HG03095 (cell line): ENCODE results near the gene MRRF.
"Not testable (repeated sequence)": the region's sequence is repeated elsewhere in the genome, so short reads cannot be mapped to it uniquely, and the experiment has no call there.

Experiments used
- ATAC-seq: cut with Tn5 transposase; IDR thresholded peaks from one replicate; pipeline ENCODE4 v1.9.1; 2021; ENCODE audit warnings: moderate library complexity; ENCODE audit not compliant: unreplicated experiment

The MRRF gene

GRCh38 chr9:122274055-122274454 lies 9.4 kb downstream of the MRRF start:
- ATAC-seq, result no peak

GRCh38 chr9:122276096-122276495 lies 11.4 kb downstream of the MRRF start:
- ATAC-seq, result no peak

DNA sequence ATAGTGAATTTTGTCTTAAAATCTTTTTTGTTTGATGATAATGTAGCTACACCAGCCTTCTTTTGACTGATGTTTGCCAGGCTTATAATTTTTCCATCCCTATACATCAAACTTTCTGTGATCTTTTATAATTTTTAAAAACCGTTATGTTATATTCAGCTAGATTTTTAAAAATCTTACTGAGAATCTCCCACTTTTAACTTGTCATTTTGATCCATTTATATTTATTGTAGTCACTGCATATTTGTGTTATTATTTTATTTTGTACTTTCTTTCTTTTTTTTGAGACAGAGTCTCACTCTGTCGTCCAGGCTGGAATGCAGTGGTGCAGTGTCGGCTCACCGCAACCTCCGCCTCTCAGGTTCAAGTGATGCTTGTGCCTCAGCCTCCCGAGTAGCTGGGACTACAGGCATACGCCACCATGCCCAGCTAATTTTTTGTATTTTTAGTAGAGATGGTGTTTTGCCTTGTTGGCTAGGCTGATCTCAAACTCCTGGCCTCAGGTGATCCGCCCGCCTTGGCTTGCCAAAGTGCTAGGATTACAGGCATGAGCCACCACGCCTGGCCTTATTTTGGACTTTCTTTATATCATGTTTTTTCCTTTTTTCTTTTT lies 12.7 kb downstream of the MRRF start:
- ATAC-seq, result no peak

- no peak for ATAC-seq
Measured at GRCh38 chr9:122281368-122281767, 16.7 kb downstream of the MRRF start.

DNA sequence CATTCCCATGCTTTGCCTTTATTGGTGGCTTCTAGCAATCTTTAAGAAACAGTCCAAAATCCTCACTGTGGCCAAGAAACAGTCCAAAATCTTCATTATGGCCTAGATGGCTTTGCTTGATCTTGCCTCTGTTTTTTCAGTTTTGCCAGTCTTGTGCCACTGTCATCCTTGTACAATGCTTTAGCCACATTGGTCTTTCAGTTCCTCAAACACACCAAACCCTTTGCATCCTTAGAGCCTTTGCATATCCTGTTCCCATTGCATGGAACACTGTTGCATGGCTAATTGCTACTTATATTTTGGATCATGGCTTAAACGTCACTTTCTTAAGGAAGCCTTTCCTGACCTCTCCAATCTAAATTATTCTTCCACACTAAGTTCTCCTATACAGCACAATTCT lies 22.1 kb downstream of the MRRF start:
- no peak for ATAC-seq

- ATAC-seq, result no peak
Measured at GRCh38 chr9:122287214-122287720, 22.6 kb downstream of the MRRF start.

GRCh38 chr9:122291458-122291857 lies 26.8 kb downstream of the MRRF start:
- no peak for ATAC-seq

- ATAC-seq, result no peak
Measured at GRCh38 chr9:122294531-122294930, 29.8 kb downstream of the MRRF start.

DNA sequence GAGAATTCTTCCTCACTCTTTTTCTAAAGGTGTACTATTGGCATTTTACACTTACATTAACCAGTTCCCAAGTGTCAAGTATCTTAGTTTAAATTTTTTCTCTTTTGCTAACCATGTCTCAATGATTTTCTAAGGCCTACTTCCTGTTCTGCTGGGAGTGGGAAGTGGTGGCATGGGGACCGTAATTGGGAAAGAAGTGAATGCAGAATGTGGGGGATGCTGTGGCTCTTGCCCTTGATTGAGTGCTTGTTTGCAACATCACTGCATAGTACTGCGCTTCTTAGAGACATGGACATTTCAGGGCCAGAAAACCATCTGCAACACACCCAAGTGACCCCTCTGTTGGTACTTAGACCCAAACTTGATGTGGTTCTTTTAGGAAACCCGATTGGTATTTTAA lies 32.8 kb downstream of the MRRF start:
- ATAC-seq, result no peak

- no peak for ATAC-seq
Measured at GRCh38 chr9:122302237-122303093, 37.8 kb downstream of the MRRF start.

DNA sequence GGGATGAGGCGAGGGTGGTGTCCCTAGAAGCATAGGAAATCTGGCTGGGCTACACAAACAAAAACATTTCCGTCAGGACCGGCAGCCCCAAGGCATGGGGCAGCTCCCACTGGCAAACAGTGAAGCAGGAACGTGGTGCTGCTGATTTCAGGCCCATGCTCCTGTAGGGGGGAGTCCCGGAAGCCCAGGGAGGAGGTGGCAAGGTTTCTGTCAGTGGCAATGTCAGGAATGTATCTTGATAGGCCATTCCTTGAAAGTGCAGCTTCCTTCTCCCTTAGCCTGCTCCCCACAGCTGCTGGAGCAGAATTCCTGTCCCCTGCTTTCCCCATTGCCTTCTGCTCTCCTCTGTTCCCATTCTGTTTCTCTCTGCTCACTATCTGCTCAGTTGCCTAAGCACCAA lies 42.4 kb downstream of the MRRF start:
- no peak for ATAC-seq

DNA sequence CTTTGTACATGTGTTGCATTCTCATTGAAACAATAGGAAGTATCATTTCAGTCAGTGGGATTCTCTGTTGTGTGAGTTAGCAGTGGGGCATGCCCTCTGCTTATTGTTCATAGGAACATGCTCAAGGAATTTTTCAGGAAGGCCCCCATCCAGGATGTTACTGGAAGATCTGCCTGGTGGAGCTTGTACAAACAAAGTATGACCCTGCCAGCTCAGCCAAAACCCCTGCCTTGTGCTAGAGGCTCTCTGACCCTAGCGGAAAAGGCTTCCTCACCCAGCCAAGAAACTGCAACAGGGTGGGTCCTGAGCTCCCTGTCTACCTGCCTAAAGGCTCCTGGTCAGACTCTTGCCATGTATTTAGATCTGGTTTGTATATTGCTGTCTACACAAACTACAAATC lies 43.2 kb downstream of the MRRF start:
- ATAC-seq, result no peak

GRCh38 chr9:122309861-122310260 lies 45.2 kb downstream of the MRRF start:
- no peak for ATAC-seq

- ATAC-seq, result no peak
Measured at GRCh38 chr9:122314165-122314564, 49.5 kb downstream of the MRRF start.

DNA sequence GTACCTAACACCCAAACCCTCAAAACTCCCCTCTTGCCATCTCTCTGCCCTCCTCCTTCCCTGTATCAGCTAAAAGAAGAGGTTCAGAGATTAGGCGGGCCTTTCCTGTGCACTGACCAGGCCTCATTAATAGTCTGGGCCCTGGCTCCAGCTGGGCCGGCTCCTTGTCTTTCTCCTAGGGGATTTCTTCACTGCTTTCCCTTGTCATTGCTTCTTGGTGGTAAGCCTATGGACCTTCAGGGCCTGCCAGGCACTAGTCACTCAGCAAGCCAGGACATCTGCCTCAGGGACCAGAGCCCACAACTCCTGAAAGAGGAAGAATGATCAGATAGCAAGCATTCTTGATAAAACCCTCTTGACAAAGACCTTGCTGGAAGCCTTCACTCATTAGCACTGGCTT lies 50.9 kb downstream of the MRRF start:
- no peak for ATAC-seq

GRCh38 chr9:122318284-122318683 lies 53.6 kb downstream of the MRRF start:
- no peak for ATAC-seq

GRCh38 chr9:122320413-122320881 lies 55.8 kb downstream of the MRRF start:
- ATAC-seq, result no peak

DNA sequence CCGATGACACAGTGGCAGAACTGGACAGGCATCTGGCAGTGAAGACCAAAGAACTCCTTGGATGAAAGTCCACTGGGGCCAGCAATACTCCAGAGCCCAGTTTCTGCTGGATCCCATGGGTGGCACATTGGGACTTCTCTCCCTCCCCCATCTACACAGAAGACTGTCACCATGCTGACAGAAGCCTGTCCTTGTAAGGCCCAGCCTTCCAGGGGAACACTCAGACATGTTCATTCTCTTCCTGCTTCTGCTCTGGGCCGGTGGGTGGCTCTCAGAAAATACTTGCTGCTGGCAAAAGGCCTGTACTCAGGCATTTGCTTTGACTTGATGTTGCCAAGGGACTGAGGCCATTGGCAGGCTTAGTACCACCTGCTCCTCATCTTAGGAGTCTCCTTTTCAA lies 57.9 kb downstream of the MRRF start:
- ATAC-seq, result no peak

DNA sequence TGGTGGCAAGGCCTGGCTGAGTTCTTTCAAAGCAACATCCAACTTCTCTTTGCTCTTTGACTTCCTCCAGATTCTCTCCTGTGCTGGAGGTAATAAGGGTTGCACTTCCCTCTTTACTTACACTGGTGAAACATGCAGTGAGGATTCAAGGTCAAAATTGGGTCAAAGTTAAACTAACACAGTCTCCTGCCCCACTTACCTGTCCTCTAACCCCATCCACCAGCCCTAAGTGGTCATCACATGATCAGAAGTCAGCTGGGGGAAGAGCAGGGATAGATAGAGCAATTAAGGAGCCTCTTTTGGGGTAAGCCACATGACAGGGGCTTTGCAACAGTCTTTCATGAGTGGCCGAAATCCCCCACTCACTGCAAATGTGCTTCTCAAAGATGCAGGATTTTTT lies 60.0 kb downstream of the MRRF start:
- ATAC-seq, result not testable (repeated sequence)

GRCh38 chr9:122325124-122325523 lies 60.4 kb downstream of the MRRF start:
- no peak for ATAC-seq

GRCh38 chr9:122327175-122327574 lies 62.5 kb downstream of the MRRF start:
- no peak for ATAC-seq

GRCh38 chr9:122329597-122329996 lies 64.9 kb downstream of the MRRF start:
- no peak for ATAC-seq
